Activated CD4-positive, alpha-beta T cell treated with anti-CD3 and anti-CD28 coated beads, Interleukin-2, amount 50 U/mL, for 1 hour (primary cell): ENCODE measurements around the gene CIART.
"Not testable (repeated sequence)": the region's sequence is repeated elsewhere in the genome, so short reads cannot be mapped to it uniquely, and the experiment has no call there.

Experiments
- DNase-seq: peaks from one replicate; pipeline ENCODE4 v3.0.0-alpha.2; 2020

CIART gene

GRCh38 chr1:150311762-150312161, 29.4 kb downstream of the CIART start:
- DNase-seq, result no peak

DNA sequence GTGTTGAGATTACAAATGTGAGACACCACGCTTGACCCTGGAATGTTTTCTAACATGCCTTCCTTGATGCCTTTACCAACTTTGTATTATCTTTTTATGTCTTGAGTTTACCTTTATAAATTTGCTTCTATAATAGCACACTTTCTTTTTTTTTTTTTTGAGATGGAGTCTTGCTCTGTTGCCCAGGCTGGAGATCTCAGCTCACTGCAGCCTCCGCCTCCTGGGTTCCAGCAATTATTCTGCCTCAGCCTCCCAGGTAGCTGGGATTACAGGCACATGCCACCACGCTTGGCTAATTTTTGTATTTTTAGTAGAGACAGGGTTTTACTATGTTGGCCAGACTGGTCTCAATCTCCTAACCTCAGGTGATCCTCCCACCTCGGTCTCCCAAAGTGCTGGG, 32.3 kb downstream of the CIART start:
- not testable (repeated sequence) for DNase-seq

GRCh38 chr1:150320667-150320978, 38.3 kb downstream of the CIART start:
- no peak for DNase-seq

- no peak for DNase-seq
Observed at GRCh38 chr1:150321826-150322166, 39.4 kb downstream of the CIART start.

GRCh38 chr1:150322310-150322709, 40.0 kb downstream of the CIART start:
- no peak for DNase-seq

DNA sequence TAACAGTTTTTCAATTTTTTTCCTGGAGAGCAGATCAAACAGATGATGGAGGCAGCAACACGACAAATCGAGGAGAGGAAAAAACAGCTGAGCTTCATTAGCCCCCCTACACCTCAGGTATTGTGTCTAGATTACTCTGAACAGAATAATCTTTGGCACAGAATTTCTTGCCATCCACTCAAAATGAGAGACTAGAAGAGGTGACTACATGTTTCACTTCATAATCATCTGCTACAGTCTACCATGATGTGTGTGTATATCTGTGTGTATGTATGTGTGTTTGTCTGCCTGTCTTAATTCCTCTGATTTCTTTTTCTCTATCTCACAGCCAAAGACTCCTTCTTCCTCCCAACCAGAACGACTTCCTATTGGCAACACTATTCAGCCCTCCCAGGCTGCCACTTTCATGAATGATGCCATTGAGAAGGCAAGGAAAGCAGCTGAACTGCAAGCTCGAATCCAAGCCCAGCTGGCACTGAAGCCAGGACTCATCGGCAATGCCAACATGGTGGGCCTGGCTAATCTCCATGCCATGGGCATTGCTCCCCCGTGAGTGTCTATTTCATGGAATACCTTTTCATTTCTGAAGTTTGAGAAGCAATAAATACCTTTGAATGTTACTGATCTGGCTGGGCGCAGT, 50.4 kb downstream of the CIART start:
- no peak for DNase-seq
